ENCODE measurements around the gene HUS1B. TPM values are rescaled to one million over a fixed set of nuclear protein-coding genes. Genes with fewer than 3 reads are reported as not detected.

HUS1B gene
- total RNA-seq, 1 donor from 2014 or later, result not detected

- Histone ChIP-seq H3K4me1 (no peaks in the 10 kb centered on the region), H3K27me3 (no peaks in the 10 kb centered on the region), H3K27ac (no peak overlapping the region), H3K9me3 (no peaks in the 10 kb centered on the region), H3K4me3 (no peak overlapping the region), H3K36me3 (peaks cover 3 to 29% of the 10 kb centered on the region in 2 donors)
- intact Hi-C loops (cut with DNase I), result no loop called here
- TF ChIP-seq CTCF (IDR thresholded peaks at IDR 0.05), result no peak
- no peak for DNase-seq (ENCODE audit: low spot score in 2 of 2)
These were observed 23.3 kb downstream of the HUS1B start for GRCh38 chr6:633611-634010.

- no peaks in the 10 kb centered on the region for H3K4me1 ChIP-seq
- peaks cover 0 to 17% of the 10 kb centered on the region in 2 donors for H3K36me3 ChIP-seq
- intact Hi-C loops (cut with DNase I), result no loop called here
- TF ChIP-seq CTCF (IDR thresholded peaks at IDR 0.05), result no peak
- H3K27me3 ChIP-seq, result no peaks in the 10 kb centered on the region
- H3K27ac ChIP-seq, result no peak overlapping the region
- no peak for DNase-seq (ENCODE audit: low spot score in 2 of 2)
- no peaks in the 10 kb centered on the region for H3K9me3 ChIP-seq
- H3K4me3 ChIP-seq, result no peak overlapping the region
These were observed 28.1 kb downstream of the HUS1B start for GRCh38 chr6:628766-629165.

- no peaks in the 10 kb centered on the region for H3K4me1 ChIP-seq
- no peak overlapping the region for H3K27ac ChIP-seq
- intact Hi-C loops (cut with DNase I), result no loop called here
These were observed 30.7 kb downstream of the HUS1B start for GRCh38 chr6:626236-626635.

GRCh38 chr6:624979-625378 is 31.9 kb downstream of the HUS1B start:
- no peak overlapping the region for H3K27ac ChIP-seq
- H3K27me3 ChIP-seq, result no peaks in the 10 kb centered on the region
- peaks cover 0 to 12% of the 10 kb centered on the region in 2 donors for H3K36me3 ChIP-seq
- DNase-seq (ENCODE audit: low spot score in 2 of 2), result no peak
- intact Hi-C loops (cut with DNase I), result no loop called here
- H3K9me3 ChIP-seq, result no peaks in the 10 kb centered on the region
- H3K4me3 ChIP-seq, result no peak overlapping the region
- no peak for TF ChIP-seq CTCF (IDR thresholded peaks at IDR 0.05)
- H3K4me1 ChIP-seq, result no peaks in the 10 kb centered on the region

More at GRCh38 chr6:626236-626635, 30.7 kb downstream of the HUS1B start:
- no peaks in the 10 kb centered on the region for H3K9me3 ChIP-seq
- peaks cover 0 to 17% of the 10 kb centered on the region in 2 donors for H3K36me3 ChIP-seq
- TF ChIP-seq CTCF (IDR thresholded peaks at IDR 0.05), result no peak
- no peak overlapping the region for H3K4me3 ChIP-seq
- H3K27me3 ChIP-seq, result no peaks in the 10 kb centered on the region
- no peak for DNase-seq (ENCODE audit: low spot score in 2 of 2)

GRCh38 chr6:622462-622861 is 34.4 kb downstream of the HUS1B start:
- H3K36me3 ChIP-seq, result peaks cover 0 to 10% of the 10 kb centered on the region in 2 donors
- no peak for DNase-seq (ENCODE audit: low spot score in 2 of 2)
- no peak for TF ChIP-seq CTCF (IDR thresholded peaks at IDR 0.05)
- H3K4me1 ChIP-seq, result no peaks in the 10 kb centered on the region
- no peaks in the 10 kb centered on the region for H3K27me3 ChIP-seq
- H3K27ac ChIP-seq, result no peak overlapping the region
- intact Hi-C loops (cut with DNase I), result no loop called here
- H3K9me3 ChIP-seq, result no peaks in the 10 kb centered on the region
- no peak overlapping the region for H3K4me3 ChIP-seq

- no peaks in the 10 kb centered on the region for H3K9me3 ChIP-seq
- H3K27ac ChIP-seq, result no peak overlapping the region
- intact Hi-C loops (cut with DNase I), result no loop called here
- H3K36me3 ChIP-seq, result peaks cover 0 to 12% of the 10 kb centered on the region in 2 donors
- H3K4me1 ChIP-seq, result no peaks in the 10 kb centered on the region
- no peak for DNase-seq (ENCODE audit: low spot score in 2 of 2)
- no peak for TF ChIP-seq CTCF (IDR thresholded peaks at IDR 0.05)
- H3K4me3 ChIP-seq, result no peak overlapping the region
- H3K27me3 ChIP-seq, result no peaks in the 10 kb centered on the region
These were observed 35.0 kb downstream of the HUS1B start for GRCh38 chr6:621931-622330.
